ENCODE data around the gene RRBP1. TPM values are rescaled to one million over a fixed set of nuclear protein-coding genes. Genes with fewer than 3 reads are reported as not detected.

Gene RRBP1
- total RNA-seq, 1 experiment from 2014 or later: 45.3 TPM

- no TSS peak for BruUV-seq (replicated peaks)
Measured at GRCh38 chr20:17572034-17572638, 109.9 kb downstream of the RRBP1 start.

GRCh38 chr20:17571153-17571527, 110.9 kb downstream of the RRBP1 start:
- Mint-ChIP-seq H3K27me3 (ENCODE audit: unreplicated experiment) (no peaks in the 10 kb centered on the region), H3K4me3 (ENCODE audit: low read depth, unreplicated experiment) (peak overlapping the region; percentile 87), H3K9me3 (ENCODE audit: low read depth, unreplicated experiment) (no peaks in the 10 kb centered on the region), H3K27ac (ENCODE audit: unreplicated experiment) (peak overlapping the region; percentile 74), H3K4me1 (ENCODE audit: low read depth, unreplicated experiment) (peaks cover 8% of the 10 kb centered on the region), H3K36me3 (ENCODE audit: insufficient read depth, unreplicated experiment) (peaks cover 32% of the 10 kb centered on the region)
- intact Hi-C loops (cut with micrococcal nuclease; ENCODE audit: unreplicated experiment): loop anchor here (5.0 kb wide), 1 partner anchor 34 kb away; no protein-coding TSS in a partner anchor
- BruUV-seq (replicated peaks): TSS peak; percentile 28
- CTCF ChIA-PET: no interaction called here
- TF ChIP-seq CTCF (IDR thresholded peaks at IDR 0.05; ENCODE audit: unreplicated experiment): no peak
- no peak for DNase-seq

More at GRCh38 chr20:17572034-17572638, 109.9 kb downstream of the RRBP1 start:
- intact Hi-C loops (cut with micrococcal nuclease; ENCODE audit: unreplicated experiment): loop anchor here (5.0 kb wide), 1 partner anchor 35 kb away; no protein-coding TSS in a partner anchor
- Mint-ChIP-seq H3K4me1 (ENCODE audit: low read depth, unreplicated experiment) (peaks cover 8% of the 10 kb centered on the region), H3K27ac (ENCODE audit: unreplicated experiment) (peak overlapping the region; percentile 74), H3K27me3 (ENCODE audit: unreplicated experiment) (no peaks in the 10 kb centered on the region), H3K4me3 (ENCODE audit: low read depth, unreplicated experiment) (peak overlapping the region; percentile 87), H3K9me3 (ENCODE audit: low read depth, unreplicated experiment) (no peaks in the 10 kb centered on the region), H3K36me3 (ENCODE audit: insufficient read depth, unreplicated experiment) (peaks cover 32% of the 10 kb centered on the region)
- no peak for DNase-seq
- CTCF ChIA-PET: no interaction called here
- no peak for TF ChIP-seq CTCF (IDR thresholded peaks at IDR 0.05; ENCODE audit: unreplicated experiment)

GRCh38 chr20:17570347-17571152, 111.5 kb downstream of the RRBP1 start:
- Mint-ChIP-seq H3K4me1 (ENCODE audit: low read depth, unreplicated experiment) (peaks cover 8% of the 10 kb centered on the region), H3K36me3 (ENCODE audit: insufficient read depth, unreplicated experiment) (peaks cover 32% of the 10 kb centered on the region), H3K27ac (ENCODE audit: unreplicated experiment) (peak overlapping the region; percentile 77), H3K9me3 (ENCODE audit: low read depth, unreplicated experiment) (no peaks in the 10 kb centered on the region), H3K4me3 (ENCODE audit: low read depth, unreplicated experiment) (peak overlapping the region; percentile 87), H3K27me3 (ENCODE audit: unreplicated experiment) (no peaks in the 10 kb centered on the region)
- TF ChIP-seq CTCF (IDR thresholded peaks at IDR 0.05; ENCODE audit: unreplicated experiment): no peak
- intact Hi-C loops (cut with micrococcal nuclease; ENCODE audit: unreplicated experiment): loop anchor here (5.0 kb wide), 1 partner anchor 33 kb away; no protein-coding TSS in a partner anchor
- BruUV-seq (replicated peaks): no TSS peak
- CTCF ChIA-PET: interaction anchor here (0.7 to 0.9 kb wide), 4 partner anchors 13 to 37 kb away, joined by 3 to 5 read pairs (median 4); no protein-coding TSS in a partner anchor
- DNase-seq: no peak

- Mint-ChIP-seq H3K9me3 (ENCODE audit: low read depth, unreplicated experiment) (no peaks in the 10 kb centered on the region), H3K36me3 (ENCODE audit: insufficient read depth, unreplicated experiment) (peaks cover 32% of the 10 kb centered on the region)
Measured at GRCh38 chr20:17569616-17570346, 112.3 kb downstream of the RRBP1 start, which contains the start of gene DSTN. DSTN (plus strand) TSS chr20:17570075; CDS start chr20:17570209, 134 bp downstream.

More at GRCh38 chr20:17569616-17570346, 112.3 kb downstream of the RRBP1 start, which contains the start of gene DSTN:
- CTCF ChIA-PET: interaction anchor here (0.7 to 0.9 kb wide), 4 partner anchors 12 to 36 kb away, joined by 3 to 5 read pairs (median 4); no protein-coding TSS in a partner anchor
- Mint-ChIP-seq H3K27me3 (ENCODE audit: unreplicated experiment) (no peaks in the 10 kb centered on the region), H3K27ac (ENCODE audit: unreplicated experiment) (peak within 1 kb of the TSS; percentile 77), H3K4me1 (ENCODE audit: low read depth, unreplicated experiment) (peaks cover 8% of the 10 kb centered on the region), H3K4me3 (ENCODE audit: low read depth, unreplicated experiment) (peak within 1 kb of the TSS; percentile 87)
- TF ChIP-seq CTCF (IDR thresholded peaks at IDR 0.05; ENCODE audit: unreplicated experiment): no peak
- BruUV-seq (replicated peaks): no TSS peak
- intact Hi-C loops (cut with micrococcal nuclease; ENCODE audit: unreplicated experiment): loop anchor here (5.0 kb wide), 1 partner anchor 32 kb away; no protein-coding TSS in a partner anchor
- peak; percentile 83 for DNase-seq

All from Calu3 (cell line).